Measurements from ENCODE around the gene PEAK3.

DNA sequence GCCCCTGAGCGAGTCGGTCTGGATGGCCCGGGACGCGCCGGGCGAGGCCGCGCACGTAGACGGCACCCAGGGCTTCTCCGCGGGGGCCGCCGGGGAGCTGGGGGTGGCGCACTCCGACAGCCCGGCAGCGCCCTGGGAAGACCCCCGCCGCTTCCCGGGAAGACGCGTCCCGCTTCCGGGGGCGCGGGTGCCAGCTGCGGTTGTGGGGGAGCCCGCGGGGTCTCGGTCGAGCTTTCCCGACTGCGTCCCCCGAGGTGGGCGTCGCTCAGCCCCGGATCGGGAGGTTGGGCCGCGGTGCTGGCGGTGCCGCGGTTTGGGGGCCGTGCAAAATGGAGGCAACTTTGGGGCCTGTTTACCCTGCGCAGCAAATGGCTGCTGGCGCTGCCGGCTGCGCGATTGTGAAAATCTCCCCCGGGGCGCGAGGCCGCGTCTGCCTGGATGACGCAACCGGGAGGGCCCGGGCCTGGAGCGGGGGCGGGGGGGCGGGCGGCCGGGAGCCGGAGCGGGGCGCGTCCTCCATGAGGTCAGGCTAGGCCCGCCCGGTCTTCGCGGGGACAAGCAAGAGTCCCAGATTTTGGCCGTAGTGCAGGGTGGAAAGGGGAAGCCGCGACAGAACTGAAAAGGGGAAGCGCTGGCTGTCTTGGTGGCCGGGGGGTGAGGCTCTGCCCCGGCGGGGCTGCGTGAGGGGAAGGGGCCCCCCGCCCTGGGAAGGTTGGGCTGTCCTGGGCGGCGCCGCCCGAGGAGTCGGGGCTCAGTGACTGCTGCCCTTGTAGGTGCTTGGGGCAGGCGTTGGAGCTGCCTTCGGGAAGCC lies 11.3 kb downstream of the PEAK3 start:
- TF ChIP-seq, protein P1, sequence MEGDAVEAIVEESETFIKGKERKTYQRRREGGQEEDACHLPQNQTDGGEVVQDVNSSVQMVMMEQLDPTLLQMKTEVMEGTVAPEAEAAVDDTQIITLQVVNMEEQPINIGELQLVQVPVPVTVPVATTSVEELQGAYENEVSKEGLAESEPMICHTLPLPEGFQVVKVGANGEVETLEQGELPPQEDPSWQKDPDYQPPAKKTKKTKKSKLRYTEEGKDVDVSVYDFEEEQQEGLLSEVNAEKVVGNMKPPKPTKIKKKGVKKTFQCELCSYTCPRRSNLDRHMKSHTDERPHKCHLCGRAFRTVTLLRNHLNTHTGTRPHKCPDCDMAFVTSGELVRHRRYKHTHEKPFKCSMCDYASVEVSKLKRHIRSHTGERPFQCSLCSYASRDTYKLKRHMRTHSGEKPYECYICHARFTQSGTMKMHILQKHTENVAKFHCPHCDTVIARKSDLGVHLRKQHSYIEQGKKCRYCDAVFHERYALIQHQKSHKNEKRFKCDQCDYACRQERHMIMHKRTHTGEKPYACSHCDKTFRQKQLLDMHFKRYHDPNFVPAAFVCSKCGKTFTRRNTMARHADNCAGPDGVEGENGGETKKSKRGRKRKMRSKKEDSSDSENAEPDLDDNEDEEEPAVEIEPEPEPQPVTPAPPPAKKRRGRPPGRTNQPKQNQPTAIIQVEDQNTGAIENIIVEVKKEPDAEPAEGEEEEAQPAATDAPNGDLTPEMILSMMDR (IDR thresholded peaks at IDR 0.05): no peak
- TF ChIP-seq EZH2 (IDR thresholded peaks at IDR 0.05; ENCODE audit: borderline replicate concordance, insufficient read depth, low read depth, low read length, poor library complexity, severe bottlenecking): no peak

Data from B cell (primary cell).